ENCODE results near the gene HPS6. TPM values are rescaled to one million over a fixed set of nuclear protein-coding genes. Genes with fewer than 3 reads are reported as not detected.

Gene HPS6
- total and polyA plus RNA-seq, 10 donors = 7.2 to 29.5 (median 17.0) TPM

GRCh38 chr10:102101152-102101551 is 36.0 kb downstream of the HPS6 start:
- Histone ChIP-seq H3K4me1 (peaks cover 0 to 12% (median 4%) of the 10 kb centered on the region in 6 donors), H3K4me3 (no peak overlapping the region), H3K9me3 (no peaks in the 10 kb centered on the region), H3K27ac (no peak overlapping the region), H3K36me3 (peaks cover 0 to 67% (median 0%) of the 10 kb centered on the region in 6 donors), H3K27me3 (replicated peaks in 1 of 7) (no peaks in the 10 kb centered on the region)
- TF ChIP-seq POLR2A (IDR thresholded peaks at IDR 0.05) = no peak
- TF ChIP-seq CTCF (IDR thresholded peaks at IDR 0.05 in 8 of 11, conservative IDR thresholded peaks at IDR 0.05 in 3 of 11) = no peak
- TF ChIP-seq POLR2AphosphoS5 (IDR thresholded peaks at IDR 0.05) = no peak
- intact Hi-C loops (cut with DNase I; ENCODE audit: low total_unique reads) = no loop called here
- WGBS, 5 donors = 80 to 89% (median 86%) methylated on average over 5 of the region's 5 CpGs
- no peak for DNase-seq

GRCh38 chr10:102102421-102102820 is 37.3 kb downstream of the HPS6 start:
- no peak for DNase-seq
- intact Hi-C loops (cut with DNase I; ENCODE audit: low total_unique reads) = no loop called here
- TF ChIP-seq POLR2A (IDR thresholded peaks at IDR 0.05) (no peak), POLR2AphosphoS5 (IDR thresholded peaks at IDR 0.05) (no peak), CTCF (IDR thresholded peaks at IDR 0.05 in 8 of 11, conservative IDR thresholded peaks at IDR 0.05 in 3 of 11) (no peak)
- no peaks in the 10 kb centered on the region for H3K9me3 ChIP-seq
- no peaks in the 10 kb centered on the region for H3K27me3 ChIP-seq (replicated peaks in 1 of 7)
- no peak overlapping the region for H3K4me3 ChIP-seq
- H3K36me3 ChIP-seq = peaks cover 0 to 78% (median 10%) of the 10 kb centered on the region in 6 donors
- peaks cover 0 to 12% (median 4%) of the 10 kb centered on the region in 6 donors for H3K4me1 ChIP-seq
- 60 to 86% (median 75%) methylated on average over 1 of the region's 1 CpG for WGBS, 5 donors
- no peak overlapping the region for H3K27ac ChIP-seq

- WGBS, 5 donors = 84 to 100% (median 95%) methylated on average over 2 of the region's 2 CpGs
These were observed 41.8 kb downstream of the HPS6 start for GRCh38 chr10:102106998-102107397.

More at GRCh38 chr10:102106998-102107397, 41.8 kb downstream of the HPS6 start:
- intact Hi-C loops (cut with DNase I; ENCODE audit: low total_unique reads) = no loop called here
- Histone ChIP-seq H3K27ac (no peak overlapping the region), H3K4me3 (no peak overlapping the region), H3K27me3 (replicated peaks in 1 of 7) (no peaks in the 10 kb centered on the region), H3K36me3 (peaks cover 4 to 84% (median 53%) of the 10 kb centered on the region in 6 donors), H3K4me1 (peaks cover 0 to 21% (median 6%) of the 10 kb centered on the region in 6 donors), H3K9me3 (no peaks in the 10 kb centered on the region)
- no peak for DNase-seq
- no peak for TF ChIP-seq CTCF (IDR thresholded peaks at IDR 0.05 in 8 of 11, conservative IDR thresholded peaks at IDR 0.05 in 3 of 11)
- no peak for TF ChIP-seq POLR2AphosphoS5 (IDR thresholded peaks at IDR 0.05)
- no peak for TF ChIP-seq POLR2A (IDR thresholded peaks at IDR 0.05)
